Activated CD4-positive, alpha-beta T cell treated with anti-CD3 and anti-CD28 coated beads for 1 hour (primary cell): ENCODE results near the gene MYMK.

Experiments used
- DNase-seq: peaks from one replicate; pipeline ENCODE4 v3.0.0-alpha.2; 2020

Gene MYMK

GRCh38 chr9:133533857-133534256, 9.1 kb upstream of the MYMK start:
- DNase-seq, result no peak

- peak; percentile 60 for DNase-seq
These were observed 8.3 kb upstream of the MYMK start for GRCh38 chr9:133532937-133533668.

- no peak for DNase-seq
These were observed 6.5 kb upstream of the MYMK start for GRCh38 chr9:133531293-133531692.

GRCh38 chr9:133529874-133530273, 5.1 kb upstream of the MYMK start:
- no peak for DNase-seq

- DNase-seq, result no peak
These were observed 4.7 kb upstream of the MYMK start for GRCh38 chr9:133529457-133529856.

- DNase-seq, result no peak
These were observed 4.1 kb upstream of the MYMK start for GRCh38 chr9:133528876-133529241.

- DNase-seq, result no peak
These were observed 3.5 kb upstream of the MYMK start for GRCh38 chr9:133528001-133528875.

- no peak for DNase-seq
These were observed 2.7 kb upstream of the MYMK start for GRCh38 chr9:133527444-133527920.

GRCh38 chr9:133526721-133527321, 2.1 kb upstream of the MYMK start:
- DNase-seq, result no peak

- DNase-seq, result no peak
These were observed 918 bp upstream of the MYMK start for GRCh38 chr9:133525677-133526076.

GRCh38 chr9:133524146-133524545, 613 bp downstream of the MYMK start:
- no peak for DNase-seq

- DNase-seq, result no peak
These were observed 1.7 kb downstream of the MYMK start for GRCh38 chr9:133523106-133523505.

- no peak for DNase-seq
These were observed 2.5 kb downstream of the MYMK start for GRCh38 chr9:133522073-133522910.

- no peak for DNase-seq
These were observed 3.4 kb downstream of the MYMK start for GRCh38 chr9:133521122-133522072.

GRCh38 chr9:133520121-133520835, 4.5 kb downstream of the MYMK start:
- DNase-seq, result no peak

GRCh38 chr9:133519693-133520092, 5.1 kb downstream of the MYMK start:
- no peak for DNase-seq

GRCh38 chr9:133518706-133519449, 5.9 kb downstream of the MYMK start:
- DNase-seq, result no peak

- DNase-seq, result no peak
These were observed 6.6 kb downstream of the MYMK start for GRCh38 chr9:133518200-133518599.

GRCh38 chr9:133517711-133518110, 7.0 kb downstream of the MYMK start:
- no peak for DNase-seq

- DNase-seq, result no peak
These were observed 7.8 kb downstream of the MYMK start for GRCh38 chr9:133516961-133517350.
